IPS-NIHi7 (cell line): Measurements from ENCODE around the gene PARM1.

ENCODE experiments used
- DNase-seq: peaks from one replicate; pipeline ENCODE4 v3.0.0; 2012; ENCODE audit warnings: mixed read lengths; ENCODE audit errors: extremely low spot score

PARM1 gene

GRCh38 chr4:74932832-74933561, at the start of gene PARM1:
PARM1 (plus strand) TSS chr4:74933116; CDS start chr4:74933328, 212 bp downstream.
- peak; percentile 93 for DNase-seq

- DNase-seq = no peak
Observed at GRCh38 chr4:74884266-74884665, 48.6 kb upstream of the PARM1 start.

GRCh38 chr4:74886484-74886883, 46.4 kb upstream of the PARM1 start:
- no peak for DNase-seq

- no peak for DNase-seq
Observed at GRCh38 chr4:74890341-74890740, 42.6 kb upstream of the PARM1 start.

GRCh38 chr4:74891037-74891436, 41.9 kb upstream of the PARM1 start:
- no peak for DNase-seq

- DNase-seq = no peak
Observed at GRCh38 chr4:74893171-74893570, 39.7 kb upstream of the PARM1 start.

- no peak for DNase-seq
Observed at GRCh38 chr4:74896595-74896994, 36.3 kb upstream of the PARM1 start.

GRCh38 chr4:74897386-74897785, 35.5 kb upstream of the PARM1 start:
- no peak for DNase-seq

- no peak for DNase-seq
Observed at GRCh38 chr4:74900862-74901261, 32.1 kb upstream of the PARM1 start.

- DNase-seq = peak; percentile 27
Observed at GRCh38 chr4:74904509-74905065, 28.3 kb upstream of the PARM1 start.

- DNase-seq = no peak
Observed at GRCh38 chr4:74906771-74907170, 26.1 kb upstream of the PARM1 start.

- no peak for DNase-seq
Observed at GRCh38 chr4:74919783-74920182, 13.1 kb upstream of the PARM1 start.

- no peak for DNase-seq
Observed at GRCh38 chr4:74920704-74921103, 12.2 kb upstream of the PARM1 start.

- DNase-seq = no peak
Observed at GRCh38 chr4:74921490-74921889, 11.4 kb upstream of the PARM1 start.

- DNase-seq = no peak
Observed at GRCh38 chr4:74926007-74926406, 6.9 kb upstream of the PARM1 start.

GRCh38 chr4:74930162-74930561, 2.8 kb upstream of the PARM1 start:
- DNase-seq = no peak

- no peak for DNase-seq
Observed at GRCh38 chr4:74931376-74931775, 1.5 kb upstream of the PARM1 start.

- no peak for DNase-seq
Observed at GRCh38 chr4:74932010-74932409, 906 bp upstream of the PARM1 start.

GRCh38 chr4:74933562-74934015, 673 bp downstream of the PARM1 start:
- no peak for DNase-seq

GRCh38 chr4:74934016-74934831, 1.3 kb downstream of the PARM1 start:
- DNase-seq = peak; percentile 58

GRCh38 chr4:74934888-74935287, 2.0 kb downstream of the PARM1 start:
- no peak for DNase-seq

- DNase-seq = no peak
Observed at GRCh38 chr4:74941123-74941522, 8.2 kb downstream of the PARM1 start.
